CD4-positive, alpha-beta T cell treated with Interleukin-17A for 1 hour (primary cell): ENCODE measurements around the gene TFF1.

Source experiments
- DNase-seq: peaks from one replicate; pipeline ENCODE4 v3.0.0-alpha.2; 2020

Gene TFF1

DNA sequence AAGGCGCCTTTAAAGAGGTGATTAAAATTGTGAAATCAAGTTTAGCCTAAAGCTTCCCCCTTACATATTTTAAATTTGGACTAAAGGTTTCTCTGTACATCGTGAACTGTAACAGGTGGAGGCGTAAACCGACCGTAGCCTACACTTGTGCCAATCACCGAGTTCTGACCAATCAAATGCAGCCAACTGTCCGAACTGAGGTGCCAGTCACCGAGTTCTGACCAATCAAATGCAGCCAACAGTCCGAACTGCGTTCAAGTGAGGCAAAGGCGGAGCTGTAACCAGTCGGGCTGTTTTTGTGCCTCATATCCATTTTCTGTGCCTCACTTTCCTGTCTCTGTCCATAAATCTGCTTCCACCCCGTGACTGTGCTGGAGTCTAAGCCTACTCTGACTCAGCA, 7.4 kb downstream of the TFF1 start:
- no peak for DNase-seq

DNA sequence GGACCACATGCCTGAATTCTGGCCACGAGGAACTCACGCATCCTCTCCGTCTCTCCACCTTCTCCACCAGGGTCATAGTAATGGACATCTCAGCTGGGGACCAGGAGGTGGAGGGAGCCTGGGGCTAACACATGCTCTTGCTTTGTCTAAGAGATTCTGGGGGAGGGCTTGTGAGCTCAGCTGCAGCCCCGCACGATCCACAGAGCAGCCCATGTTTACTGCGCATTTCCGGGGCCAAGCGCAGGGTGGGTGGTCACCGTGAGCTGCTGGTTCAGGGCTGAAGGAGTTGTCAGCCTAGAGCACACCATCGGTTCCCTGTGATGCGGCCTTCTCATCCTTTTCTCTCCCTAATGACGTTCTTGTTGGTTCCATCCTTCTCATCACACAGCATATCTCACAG, 8.1 kb downstream of the TFF1 start:
- no peak for DNase-seq

DNA sequence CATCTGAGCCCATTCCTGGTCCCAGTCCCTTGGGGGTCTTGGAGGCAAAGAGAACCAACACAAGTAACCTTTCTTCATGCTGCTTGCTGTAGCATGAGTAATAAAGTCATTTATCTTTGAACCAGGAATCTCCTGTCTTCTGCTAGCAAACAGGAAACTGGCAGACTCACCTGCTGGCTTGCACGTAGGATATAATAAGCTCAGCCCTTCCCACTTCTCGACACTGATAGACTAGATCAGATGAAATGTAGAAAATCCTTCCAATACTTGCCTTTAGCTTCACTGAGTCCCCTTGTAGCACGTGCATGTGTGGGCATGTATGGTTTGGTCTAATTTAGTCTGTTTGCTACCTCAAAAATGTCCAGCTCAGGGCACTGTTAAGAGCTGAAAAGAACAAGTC, 9.0 kb downstream of the TFF1 start:
- DNase-seq = no peak

DNA sequence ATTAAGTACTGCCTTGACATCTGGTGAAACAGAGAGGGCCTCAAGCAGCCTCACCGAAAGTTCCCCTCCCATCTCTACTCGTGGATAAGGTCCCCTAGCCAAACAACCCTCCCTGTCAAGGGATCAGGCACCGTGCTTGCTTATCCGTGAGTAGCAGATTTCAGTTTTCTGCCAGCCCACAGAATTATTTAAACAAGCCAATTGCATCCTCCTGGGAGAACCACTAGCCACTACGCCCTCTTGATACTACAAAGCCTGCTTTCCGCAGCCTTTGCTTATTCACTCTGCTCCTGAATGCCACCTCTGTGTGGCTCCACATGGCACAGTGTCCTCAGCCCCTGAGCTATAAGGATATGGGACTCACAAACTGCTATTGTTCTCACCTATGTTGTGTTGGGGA, 9.7 kb downstream of the TFF1 start:
- DNase-seq = no peak

DNA sequence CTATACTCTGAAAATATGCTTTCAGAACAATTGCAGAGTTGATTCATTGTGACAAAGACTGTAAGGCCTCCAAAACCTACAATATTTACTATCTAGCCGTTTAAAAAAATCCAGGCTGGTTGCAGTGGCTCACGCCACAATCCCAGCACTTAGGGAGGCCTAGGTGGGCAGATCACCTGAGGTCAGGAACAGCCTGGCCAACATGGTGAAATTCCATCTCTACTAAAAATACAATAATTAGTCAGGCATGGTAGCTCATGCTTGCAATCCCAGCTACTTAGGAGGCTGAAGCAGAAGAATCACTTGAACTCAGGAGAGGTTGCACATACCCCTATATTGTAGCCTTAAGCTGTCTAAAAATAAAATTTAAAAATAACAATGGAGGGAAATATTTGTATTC, 10.3 kb downstream of the TFF1 start:
- no peak for DNase-seq

DNA sequence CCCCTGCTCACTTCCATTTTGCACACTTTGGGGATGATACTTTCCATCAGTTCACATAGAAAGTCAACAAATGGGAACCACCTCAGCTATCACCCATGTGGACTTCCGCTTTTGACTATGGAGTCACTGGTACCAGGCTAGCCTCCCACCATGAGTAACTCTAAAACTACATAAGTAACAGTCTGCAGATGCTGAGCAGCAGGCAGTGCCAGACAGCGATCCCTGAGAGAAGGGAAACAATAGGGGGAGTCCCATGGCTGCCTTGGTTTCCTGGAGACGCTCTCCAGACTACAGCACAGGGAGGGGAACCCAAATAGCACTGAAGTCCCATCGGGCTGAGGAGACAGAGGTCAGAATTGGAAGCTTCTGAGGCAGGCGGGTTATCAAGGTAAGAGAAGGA, 12.7 kb downstream of the TFF1 start:
- no peak for DNase-seq

DNA sequence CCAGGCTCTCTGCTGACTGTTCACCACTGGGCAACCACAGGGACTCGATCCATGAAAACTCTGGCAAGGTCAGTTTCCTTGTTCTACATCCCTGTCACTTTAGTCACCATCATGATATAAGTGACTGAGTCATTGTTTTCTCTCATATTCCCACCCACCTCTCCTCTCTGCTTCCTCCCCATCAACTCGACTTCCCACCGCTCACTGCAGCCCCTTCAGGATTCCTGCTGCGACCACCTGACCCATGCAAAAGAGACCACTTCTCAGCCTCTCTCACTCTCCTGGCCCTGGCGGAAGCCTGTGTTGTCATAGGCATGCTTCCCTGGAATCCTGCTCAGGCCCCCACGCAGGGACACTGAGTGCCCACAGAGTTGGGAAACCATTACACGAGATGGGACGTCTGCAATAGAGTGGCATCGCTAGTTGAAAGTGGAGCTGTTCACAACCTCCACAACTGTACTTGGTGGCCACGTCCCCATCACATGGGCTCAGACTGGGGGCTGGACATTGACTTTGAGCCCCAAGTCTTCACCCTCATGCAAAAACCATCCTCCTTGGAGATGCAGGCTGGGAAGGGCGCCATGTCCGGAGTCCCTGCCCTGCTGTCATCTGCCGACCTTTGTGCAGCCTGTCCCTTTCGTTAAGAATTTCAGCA, 13.8 kb downstream of the TFF1 start:
- DNase-seq = no peak

DNA sequence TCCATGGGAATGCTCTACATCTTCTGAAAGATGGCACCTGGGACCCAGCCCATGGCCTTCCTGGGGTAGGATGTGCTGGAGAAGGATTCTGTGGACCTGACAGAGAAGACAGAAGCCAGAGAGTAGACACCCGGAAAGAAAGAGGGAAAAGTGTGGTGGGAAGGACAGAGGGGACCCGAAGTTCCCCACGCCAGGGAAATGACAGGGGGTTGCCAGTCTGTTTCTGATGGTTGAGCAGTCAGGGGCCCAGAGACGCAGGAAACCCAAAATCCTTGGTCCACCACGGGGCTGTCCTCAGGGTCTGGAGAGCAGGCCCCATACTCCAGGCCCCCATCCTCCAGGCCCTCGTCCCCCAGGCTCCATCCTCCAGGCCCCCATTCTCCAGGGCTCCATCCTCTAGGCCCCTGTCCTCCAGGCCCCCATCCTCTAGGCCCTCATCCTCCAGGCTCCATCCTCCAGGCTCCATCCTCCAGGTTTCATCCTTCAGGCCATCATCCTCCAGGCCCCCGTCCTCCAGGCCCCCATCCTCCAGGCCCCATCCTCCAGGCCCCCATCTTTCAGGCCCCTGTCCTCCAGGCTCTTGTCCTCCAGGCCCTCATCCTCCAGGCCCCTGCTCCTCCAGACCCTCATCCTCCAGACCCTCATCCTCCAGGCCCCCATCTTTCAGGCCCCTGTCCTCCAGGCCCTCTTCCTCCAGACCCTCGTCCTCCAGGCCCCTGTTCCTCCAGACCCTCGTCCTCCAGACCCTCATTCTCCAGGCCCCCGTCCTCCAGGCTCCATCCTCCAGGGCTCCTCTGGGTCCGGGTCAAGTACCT, 14.5 kb downstream of the TFF1 start:
- no peak for DNase-seq

DNA sequence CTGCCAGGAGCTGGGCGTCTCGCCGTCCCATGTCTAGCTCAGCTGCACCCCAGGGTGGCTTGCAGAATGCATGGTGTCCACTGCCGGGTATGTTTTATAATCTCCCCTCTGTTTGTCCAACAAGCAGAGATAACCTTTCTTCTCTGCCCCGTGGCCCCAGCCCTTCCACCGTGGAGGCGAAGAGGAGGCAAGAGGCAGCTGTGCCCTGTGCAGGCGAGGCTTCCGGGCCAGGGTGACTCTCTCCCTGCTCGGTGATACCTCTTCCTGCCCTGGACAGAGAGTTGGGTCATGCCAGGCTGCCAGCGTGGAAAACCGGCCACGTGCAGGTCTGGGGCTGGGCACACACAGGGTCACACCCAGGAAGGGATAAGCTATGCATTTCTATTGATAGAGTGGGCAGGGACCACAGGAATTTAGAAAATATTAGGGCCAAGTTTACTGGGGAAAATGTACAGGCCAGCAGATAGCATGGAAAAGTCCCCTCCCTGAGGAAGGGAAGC, 15.4 kb downstream of the TFF1 start, which contains the start of gene TFF2:
TFF2 (minus strand) TSS at position 68 of the 500 bp plus-strand sequence; CDS start at position 31, 37 bp downstream.
- DNase-seq = no peak

DNA sequence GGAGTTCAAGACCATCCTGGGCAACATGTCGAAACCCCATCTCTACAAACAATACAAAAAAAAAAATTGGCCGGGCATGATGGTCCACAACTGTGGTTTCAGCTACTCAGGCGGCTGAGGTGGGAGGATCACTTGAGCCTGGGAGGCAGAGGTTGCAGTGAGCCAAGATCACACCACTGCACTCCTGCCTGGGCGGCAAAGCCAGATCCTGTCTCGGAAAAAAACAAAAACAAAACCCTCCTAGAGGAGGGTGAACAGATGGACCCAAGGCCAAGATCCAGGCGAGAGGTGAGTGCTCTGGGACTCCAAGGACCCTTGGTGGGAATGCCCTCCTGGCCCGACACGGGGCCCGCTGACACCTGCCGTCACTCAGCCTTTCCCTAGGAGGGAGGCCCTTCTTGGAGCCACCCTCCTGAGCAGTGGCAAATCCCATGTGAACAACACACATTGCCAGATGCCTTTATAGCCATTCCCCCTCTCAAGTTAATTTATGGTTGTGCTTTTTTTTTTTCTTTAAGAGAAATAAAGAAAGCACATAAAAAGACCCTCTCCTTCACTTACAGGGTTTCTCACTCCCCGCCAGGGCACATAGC, 15.9 kb downstream of the TFF1 start:
- no peak for DNase-seq

DNA sequence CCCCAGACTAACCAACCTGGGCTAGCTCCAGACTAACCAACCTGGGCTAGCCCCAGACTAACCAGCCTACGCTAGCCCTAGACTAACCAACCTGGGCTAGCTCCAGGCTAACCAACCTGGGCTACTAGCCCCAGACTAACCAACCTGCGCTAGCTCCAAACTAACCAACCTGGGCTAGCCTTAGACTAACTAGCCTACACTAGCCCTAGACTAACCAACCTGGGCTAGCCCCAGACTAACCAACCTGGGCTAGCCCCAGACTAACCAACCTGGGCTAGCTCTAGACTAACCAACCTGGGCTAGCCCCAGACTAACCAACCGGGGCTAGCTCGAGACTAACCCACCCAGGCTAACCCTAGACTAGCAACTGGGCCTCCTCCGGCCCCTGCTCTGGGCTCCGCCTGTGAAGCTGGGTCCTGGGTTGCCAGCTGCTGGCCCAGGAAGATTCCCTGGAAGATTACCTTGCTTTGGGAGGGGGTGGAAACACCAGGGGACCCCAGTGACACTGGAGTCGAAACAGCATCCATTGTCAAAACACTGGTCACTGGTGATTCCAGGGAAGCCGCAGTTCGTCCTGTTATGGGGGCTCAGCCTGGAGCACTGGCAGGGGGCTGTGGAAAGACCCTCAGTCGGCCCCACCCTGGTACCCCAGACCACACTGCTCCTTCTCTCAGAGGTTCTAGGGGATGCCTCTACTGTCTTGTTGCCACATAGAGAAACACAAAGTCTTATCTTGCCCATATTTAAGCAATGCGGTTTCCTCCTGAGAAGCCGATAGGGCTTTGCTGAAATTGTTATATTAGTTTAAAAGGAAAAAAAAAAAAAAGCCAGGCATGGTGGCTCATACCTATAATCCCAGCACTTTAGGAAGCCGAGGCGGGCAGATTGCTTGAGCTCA, 16.7 kb downstream of the TFF1 start:
- no peak for DNase-seq

DNA sequence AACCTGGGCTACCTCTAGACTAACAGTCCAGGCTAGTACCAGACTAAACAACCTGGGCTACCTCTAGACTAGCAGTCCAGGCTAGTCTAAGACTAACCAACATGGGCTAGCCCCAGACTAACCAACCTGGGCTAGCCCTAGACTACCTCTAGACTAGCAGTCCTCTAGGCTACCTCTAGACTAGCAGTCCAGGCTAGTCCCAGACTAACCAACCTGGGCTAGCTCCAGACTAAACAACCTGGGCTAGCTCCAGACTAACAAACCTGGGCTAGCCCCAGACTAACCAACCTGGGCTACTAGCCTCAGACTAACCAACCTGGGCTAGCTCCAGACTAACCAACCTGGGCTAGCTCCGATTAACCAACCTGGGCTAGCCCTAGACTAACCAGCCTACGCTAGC, 17.6 kb downstream of the TFF1 start:
- no peak for DNase-seq

DNA sequence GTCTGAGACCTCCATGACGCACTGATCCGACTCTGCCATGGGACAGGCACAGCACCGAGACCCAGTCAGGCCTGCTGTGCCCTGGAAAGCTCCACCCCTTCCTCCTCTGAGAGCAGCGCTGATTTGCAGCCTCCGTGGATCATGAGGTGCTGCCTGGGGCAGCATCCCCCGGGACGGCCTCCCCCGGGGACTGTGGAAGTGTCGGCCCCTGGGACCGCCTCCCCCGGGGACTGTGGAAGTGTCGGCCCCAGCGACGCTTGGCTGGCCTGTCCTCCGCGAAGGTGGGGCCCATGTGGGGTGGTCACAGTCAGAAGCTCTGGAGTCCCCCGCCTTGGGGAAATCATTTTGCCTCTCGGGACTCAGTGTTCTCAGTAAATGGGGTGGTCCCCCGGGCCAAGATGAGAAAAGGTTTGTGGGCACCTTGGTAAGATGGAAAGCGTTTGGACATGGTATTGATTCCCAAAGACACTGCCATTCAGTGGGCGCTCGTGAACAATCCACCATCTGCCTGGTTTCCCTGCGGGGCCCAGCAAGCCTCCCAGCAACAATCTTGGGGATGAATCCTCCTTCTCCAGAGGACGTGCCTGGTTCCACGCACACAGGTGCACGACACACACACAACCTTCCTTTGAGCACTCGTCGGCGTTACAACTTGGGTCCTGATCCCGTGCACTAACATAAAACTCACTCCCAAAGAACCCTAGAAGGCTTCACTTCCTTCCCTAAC, 18.6 kb downstream of the TFF1 start:
- no peak for DNase-seq

DNA sequence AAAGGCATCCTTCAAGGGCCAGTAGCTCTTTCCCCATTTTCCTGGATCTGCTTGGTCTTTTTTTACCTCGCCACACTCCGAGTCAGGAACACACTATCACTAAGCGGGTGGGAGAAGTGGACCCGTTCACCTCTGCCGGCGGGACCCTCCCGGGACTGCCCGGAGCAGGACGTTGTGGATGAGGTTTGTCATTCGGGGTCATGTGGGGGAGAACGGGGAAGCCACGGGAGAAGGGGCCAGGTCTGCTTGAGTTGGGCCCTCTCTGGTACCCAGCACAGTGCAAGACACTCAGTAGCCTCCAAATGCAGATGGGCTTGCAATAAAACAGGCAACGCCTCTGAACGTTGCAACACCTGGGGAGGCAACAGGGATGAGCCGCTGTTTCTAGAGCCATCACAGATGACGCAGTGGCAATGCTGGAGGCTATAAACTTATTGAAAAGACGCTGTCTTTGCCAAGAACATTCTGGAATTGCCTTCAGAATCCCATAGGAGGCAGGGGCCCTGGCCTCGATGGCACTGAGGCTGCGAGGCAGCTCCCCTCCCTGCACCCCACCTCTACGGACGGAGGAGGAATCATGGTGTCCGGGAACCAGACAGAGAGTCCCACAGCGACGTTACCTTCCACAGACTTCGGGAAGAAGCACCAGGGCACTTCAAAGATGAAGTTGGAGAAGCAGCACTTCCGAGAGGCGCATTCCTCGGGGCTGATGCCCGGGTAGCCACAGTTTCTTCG, 19.3 kb downstream of the TFF1 start:
- no peak for DNase-seq

DNA sequence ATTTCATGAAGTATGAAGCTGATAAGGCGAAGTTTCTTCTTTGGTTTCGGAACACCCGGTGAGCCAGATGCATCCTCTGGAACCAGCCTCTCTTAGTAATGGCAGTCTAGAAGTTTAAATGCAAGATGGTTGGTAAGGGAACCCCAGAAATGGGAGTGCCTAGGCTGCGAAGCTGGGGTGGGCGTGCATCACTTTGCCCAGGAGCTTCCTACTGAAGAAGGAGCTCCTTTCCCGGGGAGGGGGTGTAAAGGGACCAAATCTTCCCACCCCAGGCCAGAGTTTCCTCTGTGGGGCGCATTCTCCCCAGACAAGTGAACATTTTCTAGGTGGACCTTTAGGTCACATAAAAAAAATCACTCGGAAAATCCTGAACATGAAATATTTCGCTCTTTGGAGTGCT, 19.9 kb downstream of the TFF1 start:
- DNase-seq = no peak

DNA sequence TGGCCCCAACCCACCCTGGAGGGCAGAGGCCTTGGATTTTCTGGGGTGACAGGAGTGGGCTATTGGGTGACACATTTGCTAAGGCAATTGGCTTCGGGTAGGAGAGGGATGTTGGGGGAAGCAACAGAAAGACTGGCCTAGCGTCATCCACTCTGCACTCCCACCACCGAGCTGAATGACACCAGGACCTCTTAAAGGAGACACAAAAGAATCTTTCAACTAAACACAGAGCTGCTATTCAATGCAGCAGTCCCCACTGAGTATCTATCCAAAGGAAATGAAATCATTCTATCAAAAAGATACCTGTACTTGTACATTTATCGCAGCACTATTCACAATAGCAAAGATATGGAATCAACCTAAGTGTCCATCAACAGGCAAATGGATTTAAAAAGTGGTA, 21.7 kb downstream of the TFF1 start:
- DNase-seq = no peak

DNA sequence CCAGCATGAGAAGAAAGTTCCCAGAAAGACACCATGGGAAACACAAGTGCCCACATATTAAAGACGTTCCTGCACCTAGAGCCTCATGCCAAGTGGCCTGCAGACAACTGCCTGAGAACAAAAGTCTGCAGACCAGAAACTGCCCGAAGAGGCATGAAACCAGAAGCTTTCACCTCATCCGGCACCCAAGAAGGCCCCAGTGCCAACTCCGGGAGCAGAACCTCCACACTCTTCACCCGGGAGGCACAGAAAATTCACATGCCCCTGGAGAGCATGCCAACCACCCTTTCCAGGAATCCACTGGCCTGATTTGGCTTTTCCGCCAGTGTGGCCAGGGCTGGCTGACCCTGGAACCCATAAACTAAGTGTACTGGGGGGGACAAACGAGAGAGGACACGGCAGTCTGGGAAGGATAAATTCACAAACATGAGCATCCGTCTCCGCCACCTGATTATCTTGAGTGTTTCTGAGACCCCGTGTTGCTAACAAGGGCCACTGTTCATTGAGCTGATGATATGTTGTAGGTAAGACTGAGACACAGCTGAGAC, 22.3 kb downstream of the TFF1 start:
- no peak for DNase-seq

DNA sequence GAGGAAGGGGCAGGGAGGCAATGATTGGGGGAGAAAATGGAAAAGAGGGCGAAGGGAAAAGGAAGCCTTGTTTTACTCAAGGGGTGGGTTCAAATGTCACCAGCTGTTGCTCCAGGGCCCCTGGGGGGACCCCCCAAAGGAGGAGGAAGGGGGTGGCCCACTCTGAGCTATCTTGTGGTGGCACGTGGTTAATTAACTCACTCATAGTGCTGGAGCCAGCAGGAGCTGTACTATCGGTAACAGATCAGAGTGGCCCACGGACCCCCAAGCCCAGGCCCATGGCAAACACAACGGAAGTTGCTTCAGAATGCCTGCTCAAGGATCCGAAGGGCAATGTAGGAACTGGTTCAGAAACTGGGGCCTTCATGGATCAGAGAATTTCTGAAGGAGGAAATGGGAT, 22.8 kb downstream of the TFF1 start:
- no peak for DNase-seq

DNA sequence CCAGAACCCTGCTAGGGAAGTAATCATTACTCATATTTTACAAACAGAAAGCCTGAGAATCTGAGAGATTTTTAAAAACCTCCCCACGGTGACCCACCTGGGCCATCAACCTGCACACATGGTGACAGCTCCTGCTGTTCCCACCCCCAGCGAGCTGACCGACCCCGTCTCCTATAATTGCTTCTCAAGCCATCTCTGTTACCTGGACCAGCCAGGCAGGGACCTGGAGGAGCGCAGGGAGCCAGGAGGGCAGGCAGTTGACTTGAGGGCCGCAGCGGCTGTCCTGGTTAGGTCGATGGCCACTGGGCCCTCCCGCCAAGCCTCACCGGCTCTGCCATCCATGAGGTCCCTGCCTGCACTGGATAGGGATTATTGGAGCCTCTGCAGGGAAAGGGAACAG, 23.2 kb downstream of the TFF1 start:
- DNase-seq = no peak

DNA sequence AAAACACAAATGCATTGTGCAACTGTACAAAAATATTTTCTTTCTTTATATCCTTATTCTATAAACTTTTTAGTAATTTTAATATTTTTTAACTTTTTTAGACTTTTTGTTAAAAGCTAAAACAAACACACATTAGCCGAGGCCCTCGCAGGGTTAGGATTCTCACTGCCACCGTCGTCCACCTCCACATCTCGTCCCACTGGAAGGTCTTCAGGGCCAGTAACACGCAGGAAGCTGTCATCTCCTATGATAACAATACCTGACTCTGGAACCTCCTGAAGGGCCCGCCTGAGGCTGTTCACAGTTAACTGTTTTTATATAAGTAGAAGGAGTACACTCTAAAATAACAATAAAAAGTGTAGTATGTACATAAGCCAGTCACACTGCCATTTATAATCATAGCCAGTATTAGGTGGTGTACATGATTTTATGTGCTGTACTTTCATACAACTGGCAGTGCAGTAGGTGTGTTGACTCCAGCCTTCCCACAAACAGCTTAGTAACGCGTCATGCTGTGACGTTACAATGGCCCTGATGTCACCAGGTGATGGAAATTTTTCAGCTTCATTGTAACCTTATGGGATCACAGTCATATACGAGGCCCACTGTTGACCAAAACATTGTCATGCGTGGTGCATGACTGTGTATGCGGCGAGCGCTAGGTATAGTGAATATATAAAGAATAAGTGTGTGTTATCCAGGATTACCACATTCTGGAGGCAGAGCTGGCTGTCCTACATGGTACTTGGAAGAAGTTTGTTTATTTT, 24.4 kb downstream of the TFF1 start:
- no peak for DNase-seq
